ENCODE measurements around the gene PRMT6. TPM values are rescaled to one million over a fixed set of nuclear protein-coding genes. Genes with fewer than 3 reads are reported as not detected.

The PRMT6 gene
- total and polyA plus RNA-seq, 4 donors: 7.3 to 14.1 (median 12.3) TPM

GRCh38 chr1:107098961-107099360, 42.5 kb downstream of the PRMT6 start:
- peak in 2 of 3 donors; percentile 25 to 55 for DNase-seq
- peaks cover 0 to 4% (median 0%) of the 10 kb centered on the region in 5 donors for H3K4me1 ChIP-seq (ENCODE audit: control insufficient read depth in 5 of 5, insufficient read depth in 5 of 5, low read length in 5 of 5)
- no peaks in the 10 kb centered on the region for H3K36me3 ChIP-seq (ENCODE audit: control insufficient read depth in 4 of 4, insufficient read depth in 4 of 4, low read length in 4 of 4)
- no peak overlapping the region for H3K9ac ChIP-seq (ENCODE audit: insufficient read depth in 1 of 2, low read length in 2 of 2)
- no peak for ATAC-seq (ENCODE audit: insufficient read depth, low FRiP score)
- peaks cover 0 to 3% (median 0%) of the 10 kb centered on the region in 4 donors for H3K9me3 ChIP-seq (ENCODE audit: control insufficient read depth in 4 of 4, insufficient read depth in 3 of 4, low read length in 3 of 4)
- no peak overlapping the region for H3K27ac ChIP-seq (ENCODE audit: low read depth in 1 of 2, low read length in 1 of 2)
- no peak for TF ChIP-seq CTCF (IDR thresholded peaks at IDR 0.05; ENCODE audit: control extremely low read depth, extremely low read depth)
- no peak overlapping the region for H3K4me3 ChIP-seq
- H3K27me3 ChIP-seq (ENCODE audit: control insufficient read depth in 3 of 3, insufficient read depth in 3 of 3, low read length in 2 of 3): no peaks in the 10 kb centered on the region
- 82 to 83% methylated on average over 3 of the region's 3 CpGs for WGBS, 2 donors

DNA sequence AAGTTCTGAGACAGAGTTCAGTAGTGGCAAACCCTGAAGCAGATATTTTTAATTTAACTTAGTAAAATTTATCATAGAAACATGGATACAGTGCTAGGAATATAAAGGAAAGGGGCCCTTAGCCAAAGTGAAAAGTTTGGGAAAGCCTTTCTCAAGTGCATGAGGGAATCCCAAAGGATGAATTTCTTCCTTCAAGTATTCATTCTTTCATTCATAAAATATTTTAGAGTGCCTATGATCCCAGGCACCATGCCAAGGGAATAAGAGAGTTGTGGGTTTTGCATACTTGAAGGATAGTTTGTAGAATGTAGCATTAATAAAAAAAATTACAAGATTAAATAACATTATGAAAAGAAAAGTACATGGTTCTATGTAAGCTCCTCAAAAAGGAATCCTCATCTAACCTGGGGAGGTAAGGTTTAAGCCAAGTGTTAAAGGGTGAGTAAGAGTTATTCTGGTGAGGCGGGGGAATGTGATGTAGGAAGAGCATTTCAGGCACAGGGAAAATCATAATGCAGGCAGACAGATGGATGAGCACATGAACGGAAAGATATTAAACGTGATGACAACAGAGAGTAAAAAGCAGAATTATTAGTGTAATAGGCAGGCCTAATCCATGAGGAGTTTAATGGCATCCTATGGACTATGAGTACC, 44.0 kb downstream of the PRMT6 start:
- Histone ChIP-seq H3K9me3 (ENCODE audit: control insufficient read depth in 4 of 4, insufficient read depth in 3 of 4, low read length in 3 of 4) (peaks cover 0 to 2% (median 0%) of the 10 kb centered on the region in 4 donors), H3K27me3 (ENCODE audit: control insufficient read depth in 3 of 3, insufficient read depth in 3 of 3, low read length in 2 of 3) (no peaks in the 10 kb centered on the region), H3K4me3 (no peak overlapping the region), H3K9ac (ENCODE audit: insufficient read depth in 1 of 2, low read length in 2 of 2) (no peak overlapping the region), H3K36me3 (ENCODE audit: control insufficient read depth in 4 of 4, insufficient read depth in 4 of 4, low read length in 4 of 4) (no peaks in the 10 kb centered on the region), H3K4me1 (ENCODE audit: control insufficient read depth in 5 of 5, insufficient read depth in 5 of 5, low read length in 5 of 5) (peaks cover 0 to 4% (median 0%) of the 10 kb centered on the region in 5 donors), H3K27ac (ENCODE audit: low read depth in 1 of 2, low read length in 1 of 2) (no peak overlapping the region)
- ATAC-seq (ENCODE audit: insufficient read depth, low FRiP score) (no peak), DNase-seq (peak in 1 of 3 donors; percentile 6)
- no peak for TF ChIP-seq CTCF (IDR thresholded peaks at IDR 0.05; ENCODE audit: control extremely low read depth, extremely low read depth)
- WGBS, 2 donors: 90% methylated on average over 3 of the region's 3 CpGs

GRCh38 chr1:107105914-107106313, 49.4 kb downstream of the PRMT6 start:
- Histone ChIP-seq H3K4me1 (ENCODE audit: control insufficient read depth in 5 of 5, insufficient read depth in 5 of 5, low read length in 5 of 5) (peaks cover 0 to 12% (median 0%) of the 10 kb centered on the region in 5 donors), H3K36me3 (ENCODE audit: control insufficient read depth in 4 of 4, insufficient read depth in 4 of 4, low read length in 4 of 4) (no peaks in the 10 kb centered on the region), H3K4me3 (no peak overlapping the region), H3K27ac (ENCODE audit: low read depth in 1 of 2, low read length in 1 of 2) (no peak overlapping the region), H3K27me3 (ENCODE audit: control insufficient read depth in 3 of 3, insufficient read depth in 3 of 3, low read length in 2 of 3) (no peaks in the 10 kb centered on the region), H3K9ac (ENCODE audit: insufficient read depth in 1 of 2, low read length in 2 of 2) (no peak overlapping the region), H3K9me3 (ENCODE audit: control insufficient read depth in 4 of 4, insufficient read depth in 3 of 4, low read length in 3 of 4) (peaks cover 0 to 4% (median 0%) of the 10 kb centered on the region in 4 donors)
- WGBS, 2 donors: 88 to 90% methylated on average over 3 of the region's 3 CpGs
- ATAC-seq (ENCODE audit: insufficient read depth, low FRiP score) (no peak), DNase-seq (no peak)
- no peak for TF ChIP-seq CTCF (IDR thresholded peaks at IDR 0.05; ENCODE audit: control extremely low read depth, extremely low read depth)

Other genes starting within 250 kb of the PRMT6 start
- 10 to 100 TPM in 1 of 2 donors, 1 to 10 TPM in 1; 6.9 to 26.7 TPM for gene NTNG1, start 84.4 kb downstream of the PRMT6 start, total RNA-seq
- under 1 TPM; 0.72 to 0.83 TPM for gene NTNG1, start 84.4 kb downstream of the PRMT6 start, polyA plus RNA-seq